Neural progenitor cell (in vitro differentiated cells): ENCODE data around the gene PIRT. TPM values are rescaled to one million over a fixed set of nuclear protein-coding genes. Genes with fewer than 3 reads are reported as not detected.
"Not testable (repeated sequence)": the region's sequence is repeated elsewhere in the genome, so short reads cannot be mapped to it uniquely, and the experiment has no call there.

Experiments
- DNase-seq: peaks from one replicate; pipeline ENCODE4 v3.0.0-alpha.2; 2016; ENCODE audit warnings: low spot score
- H2AFZ ChIP-seq: fragments of 200-600 bp; sonication (generic); replicated peaks from 2 replicates; pipeline ENCODE4 v1.6.1; 2016; ENCODE audit warnings: antibody characterized with exemption
- H3F3A ChIP-seq: fragments of 200-600 bp; sonication (generic); 2 replicates; pipeline ENCODE4 v1.6.1; 2016; ENCODE audit warnings: antibody characterized with exemption, low read depth
- H3K27ac ChIP-seq: fragments of 200-600 bp; sonication (generic); 2 replicates; pipeline ENCODE4 v1.5.1; 2016; ENCODE audit warnings: mild to moderate bottlenecking
- H3K27me3 ChIP-seq: fragments of 200-600 bp; sonication (generic); 2 replicates; pipeline ENCODE4 v1.6.1; 2016; ENCODE audit warnings: mild to moderate bottlenecking, moderate library complexity
- H3K36me3 ChIP-seq: fragments of 200-600 bp; sonication (generic); 2 replicates; pipeline ENCODE4 v1.5.1; 2016
- H3K4me1 ChIP-seq: fragments of 200-600 bp; sonication (generic); 2 replicates; pipeline ENCODE4 v1.6.1; 2016; ENCODE audit warnings: mixed run types
- H3K4me2 ChIP-seq: fragments of 200-600 bp; sonication (generic); 2 replicates; pipeline ENCODE4 v1.6.1; 2016
- H3K4me3 ChIP-seq: fragments of 200-600 bp; sonication (generic); 2 replicates; pipeline ENCODE4 v1.5.1; 2016
- H3K79me2 ChIP-seq: fragments of 200-600 bp; sonication (generic); 2 replicates; pipeline ENCODE4 v1.6.1; 2016; ENCODE audit warnings: low read depth
- H3K9ac ChIP-seq: fragments of 200-600 bp; sonication (generic); 2 replicates; pipeline ENCODE4 v1.6.1; 2016
- H3K9me3 ChIP-seq: fragments of 200-600 bp; sonication (generic); 2 replicates; pipeline ENCODE4 v1.5.1; 2016; ENCODE audit warnings: low read depth
- H4K20me1 ChIP-seq: fragments of 200-600 bp; sonication (generic); 2 replicates; pipeline ENCODE4 v1.6.1; 2016; ENCODE audit warnings: low read depth
- H3K27ac Mint-ChIP-seq: 3 replicates; pipeline ENCODE4 v1.8.0; 2021; ENCODE audit warnings: mixed read lengths
- H3K27me3 Mint-ChIP-seq: 2 replicates; pipeline ENCODE4 v1.8.0; 2022; ENCODE audit warnings: low read depth, mild to moderate bottlenecking, inconsistent platforms, moderate library complexity, mixed read lengths; ENCODE audit not compliant: insufficient read depth
- H3K36me3 Mint-ChIP-seq: 3 replicates; pipeline ENCODE4 v1.8.0; 2021; ENCODE audit warnings: mixed read lengths
- H3K4me1 Mint-ChIP-seq: 3 replicates; pipeline ENCODE4 v1.8.0; 2021; ENCODE audit warnings: mixed read lengths
- H3K4me3 Mint-ChIP-seq: 3 replicates; pipeline ENCODE4 v1.8.0; 2021; ENCODE audit warnings: mild to moderate bottlenecking, moderate library complexity, mixed read lengths
- H3K9me3 Mint-ChIP-seq: 3 replicates; pipeline ENCODE4 v1.8.0; 2020; ENCODE audit warnings: mixed read lengths
- EZH2 ChIP-seq: fragments of 200-600 bp; sonication (generic); IDR thresholded peaks from 2 replicates; pipeline ENCODE4 v1.6.1; 2017; ENCODE audit warnings: antibody characterized with exemption, mild to moderate bottlenecking, moderate library complexity
- EZH2phosphoT487 ChIP-seq: fragments of 200-600 bp; sonication (generic); IDR thresholded peaks from 2 replicates; pipeline ENCODE4 v1.6.1; 2017; ENCODE audit warnings: antibody characterized with exemption
- total RNA-seq: library from RNA; depleted of rRNA; stranded (reverse); fragments of >200 nt; gene quantifications from 2 replicates; pipeline ENCODE4 v1.2.3, GENCODE V29; 2015; ENCODE audit warnings: low replicate concordance
- TF ChIP-seq, protein P1 (sequence below): fragments of 200-600 bp; sonication (generic); IDR thresholded peaks from 2 replicates; pipeline ENCODE4 v1.5.1; 2017; ENCODE audit warnings: antibody characterized with exemption, mild to moderate bottlenecking

Gene PIRT
- total RNA-seq, 1 donor from 2014 or later: not detected

DNA sequence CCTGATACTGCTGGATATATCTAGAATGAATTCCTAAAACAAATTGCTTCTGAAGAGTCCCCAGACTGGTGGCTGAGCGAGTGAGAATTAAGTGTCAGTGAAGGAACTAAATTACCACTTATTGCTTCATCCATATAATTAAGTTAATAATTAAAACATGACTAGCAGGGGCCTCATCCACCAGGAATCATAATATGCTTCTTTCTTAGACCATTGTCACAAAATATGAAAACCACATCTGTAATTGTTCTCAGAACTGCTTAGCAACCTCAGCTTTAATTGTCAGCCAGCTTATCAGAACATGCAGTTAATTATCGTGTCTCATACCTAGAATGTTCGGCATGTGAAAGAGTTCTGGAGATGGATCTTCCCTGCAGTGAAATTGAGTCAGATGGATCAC lies 21.2 kb upstream of the PIRT start:
- no peaks in the 10 kb centered on the region for H3K36me3 Mint-ChIP-seq
- Histone ChIP-seq H3K4me2 (no peak overlapping the region), H2AFZ (no peak overlapping the region), H4K20me1 (no peaks in the 10 kb centered on the region), H3K27me3 (no peaks in the 10 kb centered on the region), H3K4me3 (no peak overlapping the region), H3K27ac (no peak overlapping the region), H3K36me3 (no peaks in the 10 kb centered on the region), H3F3A (no peaks in the 10 kb centered on the region), H3K9me3 (no peaks in the 10 kb centered on the region), H3K4me1 (no peaks in the 10 kb centered on the region), H3K79me2 (no peaks in the 10 kb centered on the region), H3K9ac (no peak overlapping the region)
- H3K9me3 Mint-ChIP-seq: no peaks in the 10 kb centered on the region
- no peak overlapping the region for H3K27ac Mint-ChIP-seq
- TF ChIP-seq EZH2: no peak
- TF ChIP-seq, protein P1, sequence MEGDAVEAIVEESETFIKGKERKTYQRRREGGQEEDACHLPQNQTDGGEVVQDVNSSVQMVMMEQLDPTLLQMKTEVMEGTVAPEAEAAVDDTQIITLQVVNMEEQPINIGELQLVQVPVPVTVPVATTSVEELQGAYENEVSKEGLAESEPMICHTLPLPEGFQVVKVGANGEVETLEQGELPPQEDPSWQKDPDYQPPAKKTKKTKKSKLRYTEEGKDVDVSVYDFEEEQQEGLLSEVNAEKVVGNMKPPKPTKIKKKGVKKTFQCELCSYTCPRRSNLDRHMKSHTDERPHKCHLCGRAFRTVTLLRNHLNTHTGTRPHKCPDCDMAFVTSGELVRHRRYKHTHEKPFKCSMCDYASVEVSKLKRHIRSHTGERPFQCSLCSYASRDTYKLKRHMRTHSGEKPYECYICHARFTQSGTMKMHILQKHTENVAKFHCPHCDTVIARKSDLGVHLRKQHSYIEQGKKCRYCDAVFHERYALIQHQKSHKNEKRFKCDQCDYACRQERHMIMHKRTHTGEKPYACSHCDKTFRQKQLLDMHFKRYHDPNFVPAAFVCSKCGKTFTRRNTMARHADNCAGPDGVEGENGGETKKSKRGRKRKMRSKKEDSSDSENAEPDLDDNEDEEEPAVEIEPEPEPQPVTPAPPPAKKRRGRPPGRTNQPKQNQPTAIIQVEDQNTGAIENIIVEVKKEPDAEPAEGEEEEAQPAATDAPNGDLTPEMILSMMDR: no peak
- H3K27me3 Mint-ChIP-seq: peaks cover 2% of the 10 kb centered on the region
- no peak for DNase-seq
- no peak overlapping the region for H3K4me3 Mint-ChIP-seq
- no peaks in the 10 kb centered on the region for H3K4me1 Mint-ChIP-seq

GRCh38 chr17:10857976-10858375 lies 20.1 kb upstream of the PIRT start:
- H2AFZ ChIP-seq: no peak overlapping the region
- no peak for DNase-seq
- no peak overlapping the region for H3K27ac ChIP-seq
- no peak overlapping the region for H3K9ac ChIP-seq
- H3K36me3 ChIP-seq: no peaks in the 10 kb centered on the region
- Mint-ChIP-seq H3K27me3 (peaks cover 2% of the 10 kb centered on the region), H3K9me3 (no peaks in the 10 kb centered on the region), H3K4me3 (no peak overlapping the region), H3K4me1 (no peaks in the 10 kb centered on the region), H3K27ac (no peak overlapping the region), H3K36me3 (no peaks in the 10 kb centered on the region)
- H4K20me1 ChIP-seq: no peaks in the 10 kb centered on the region
- no peak overlapping the region for H3K4me3 ChIP-seq
- H3F3A ChIP-seq: no peaks in the 10 kb centered on the region
- TF ChIP-seq, protein P1: no peak
- TF ChIP-seq EZH2phosphoT487 (no peak), EZH2 (no peak)
- H3K4me1 ChIP-seq: no peaks in the 10 kb centered on the region
- H3K9me3 ChIP-seq: no peaks in the 10 kb centered on the region
- H3K79me2 ChIP-seq: no peaks in the 10 kb centered on the region
- no peaks in the 10 kb centered on the region for H3K27me3 ChIP-seq
- no peak overlapping the region for H3K4me2 ChIP-seq

DNA sequence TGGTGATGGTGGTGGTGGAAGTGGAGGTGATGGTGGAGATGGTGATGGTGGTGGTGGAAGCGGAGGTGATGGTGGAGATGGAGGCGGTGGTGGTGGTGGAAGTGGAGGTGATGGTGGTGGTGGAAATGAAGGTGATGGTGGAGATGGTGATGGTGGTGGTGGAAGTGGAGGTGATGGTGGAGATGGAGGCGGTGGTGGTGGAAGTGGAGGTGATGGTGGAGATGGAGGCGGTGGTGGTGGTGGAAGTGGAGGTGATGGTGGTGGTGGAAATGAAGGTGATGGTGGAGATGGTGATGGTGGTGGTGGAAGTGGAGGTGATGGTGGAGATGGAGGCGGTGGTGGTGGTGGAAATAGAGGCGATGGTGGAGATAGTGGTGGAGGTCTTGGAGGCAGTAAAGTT lies 8.7 kb upstream of the PIRT start:
- not testable (repeated sequence) for H3K27ac ChIP-seq, H3K4me3 Mint-ChIP-seq

GRCh38 chr17:10845388-10845751 lies 7.5 kb upstream of the PIRT start:
- H3K36me3 ChIP-seq: no peaks in the 10 kb centered on the region
- no peak overlapping the region for H3K27ac ChIP-seq
- no peak overlapping the region for H3K27ac Mint-ChIP-seq
- H3K4me1 Mint-ChIP-seq: peaks cover 20% of the 10 kb centered on the region
- H4K20me1 ChIP-seq: peaks cover 7% of the 10 kb centered on the region
- H3K27me3 Mint-ChIP-seq: peaks cover 25% of the 10 kb centered on the region
- no peaks in the 10 kb centered on the region for H3K79me2 ChIP-seq
- no peak overlapping the region for H2AFZ ChIP-seq
- H3K27me3 ChIP-seq: peaks cover 21% of the 10 kb centered on the region
- DNase-seq: no peak
- H3K4me3 ChIP-seq: peak overlapping the region; percentile 46
- no peaks in the 10 kb centered on the region for H3K9me3 ChIP-seq
- H3K9me3 Mint-ChIP-seq: peaks cover 14% of the 10 kb centered on the region
- H3K4me2 ChIP-seq: peak overlapping the region; percentile 80
- H3K9ac ChIP-seq: no peak overlapping the region
- TF ChIP-seq EZH2phosphoT487 (no peak), EZH2 (no peak)
- TF ChIP-seq, protein P1: no peak
- no peaks in the 10 kb centered on the region for H3K4me1 ChIP-seq
- no peaks in the 10 kb centered on the region for H3F3A ChIP-seq
- peak overlapping the region; percentile 87 for H3K4me3 Mint-ChIP-seq
- H3K36me3 Mint-ChIP-seq: no peaks in the 10 kb centered on the region

More for the DNA sequence above, 8.7 kb upstream of the PIRT start:
- H3K27me3 ChIP-seq: peaks cover 21% of the 10 kb centered on the region
- peaks cover 25% of the 10 kb centered on the region for H3K27me3 Mint-ChIP-seq
- H3K4me1 ChIP-seq, H3K79me2 ChIP-seq, H3K36me3 ChIP-seq, H3K9me3 ChIP-seq, H3K36me3 Mint-ChIP-seq, H2AFZ ChIP-seq, H3K4me2 ChIP-seq, DNase-seq, H3K27ac Mint-ChIP-seq, H3K4me3 ChIP-seq, H3F3A ChIP-seq, H4K20me1 ChIP-seq, H3K9ac ChIP-seq: not testable (repeated sequence)
- peaks cover 20% of the 10 kb centered on the region for H3K4me1 Mint-ChIP-seq
- H3K9me3 Mint-ChIP-seq: peaks cover 14% of the 10 kb centered on the region
